A673 (cell line): ENCODE measurements around the gene APBB2. TPM values are rescaled to one million over a fixed set of nuclear protein-coding genes. Genes with fewer than 3 reads are reported as not detected.

Experiments
- Bru-seq: library from RNA; stranded (reverse); fragments of 400-500 nt; gene quantifications from one replicate; lab custom pipeline; 2021; lab: Mats Ljungman, UMichigan
- BruChase-seq, 2 experiments: library from RNA; stranded (reverse); fragments of 400-500 nt; gene quantifications; one replicate each; lab custom pipeline; 2021; lab: Mats Ljungman, UMichigan
- BruUV-seq: library from RNA; stranded (reverse); fragments of 400-500 nt; replicated peaks from 2 replicates; lab custom pipeline; 2021; lab: Mats Ljungman, UMichigan
- CTCF ChIA-PET: fragments of 300-600 bp; sonication (Branson Sonifier 250); formaldehyde crosslinking; loops from one replicate; lab custom pipeline; 2022; ENCODE audit warnings: antibody characterized with exemption; lab: Charles Lee
- POLR2A ChIA-PET: fragments of 300-600 bp; sonication (Branson Sonifier 250); formaldehyde crosslinking; loops from one replicate; lab custom pipeline; 2022; ENCODE audit warnings: antibody characterized with exemption; ENCODE audit not compliant: low non-redundant PET; lab: Charles Lee
- DNase-seq: peaks from one replicate; pipeline ENCODE4 v3.0.0-alpha.2; 2015; ENCODE audit warnings: low spot score
- H3K27ac ChIP-seq: fragments of 200-600 bp; sonication (generic); 2 replicates; pipeline ENCODE4 v1.5.1; 2016; ENCODE audit warnings: mixed run types, low read depth, mild to moderate bottlenecking, mixed read lengths, antibody characterized with exemption, low read length; ENCODE audit not compliant: poor library complexity, severe bottlenecking
- H3K27me3 ChIP-seq: fragments of 200-600 bp; sonication (generic); replicated peaks from 2 replicates; pipeline ENCODE4 v1.6.1; 2017; ENCODE audit warnings: mixed run types, low read depth, mild to moderate bottlenecking, mixed read lengths, antibody characterized with exemption, low read length; ENCODE audit not compliant: insufficient read depth, poor library complexity
- H3K36me3 ChIP-seq: fragments of 200-600 bp; sonication (generic); 2 replicates; pipeline ENCODE4 v1.6.1; 2016; ENCODE audit warnings: mixed run types, mild to moderate bottlenecking, mixed read lengths, antibody characterized with exemption, low read length; ENCODE audit not compliant: insufficient read depth, poor library complexity, severe bottlenecking
- H3K4me1 ChIP-seq: fragments of 200-600 bp; sonication (generic); 2 replicates; pipeline ENCODE4 v1.6.1; 2017; ENCODE audit warnings: mixed run types, mild to moderate bottlenecking, mixed read lengths, antibody characterized with exemption, low read length; ENCODE audit not compliant: insufficient read depth, poor library complexity, severe bottlenecking
- H3K4me3 ChIP-seq: fragments of 200-600 bp; sonication (generic); 2 replicates; pipeline ENCODE4 v1.5.1; 2016; ENCODE audit warnings: low read depth, mixed run types, mild to moderate bottlenecking, mixed read lengths, low read length; ENCODE audit not compliant: poor library complexity, severe bottlenecking
- H3K9me3 ChIP-seq: fragments of 200-600 bp; sonication (generic); 2 replicates; pipeline ENCODE4 v1.6.1; 2016; ENCODE audit warnings: mixed run types, low read depth, mild to moderate bottlenecking, mixed read lengths, antibody characterized with exemption, low read length; ENCODE audit not compliant: poor library complexity, severe bottlenecking
- CTCF ChIP-seq: fragments of 300-800, 200-600 bp; sonication (generic); conservative IDR thresholded peaks from 2 replicates; pipeline ENCODE4 v1.5.1; 2017; ENCODE audit warnings: low read depth, mild to moderate bottlenecking, antibody characterized with exemption, low read length, moderate library complexity, mixed read lengths
- EZH2 ChIP-seq: fragments of 200-600 bp; sonication (generic); IDR thresholded peaks from 2 replicates; pipeline ENCODE4 v1.6.1; 2017; ENCODE audit warnings: borderline replicate concordance, low read depth, mild to moderate bottlenecking, mixed read lengths, antibody characterized with exemption, low read length; ENCODE audit not compliant: poor library complexity, severe bottlenecking
- intact Hi-C: fragments of 100-400 bp; cut with micrococcal nuclease; formaldehyde crosslinking; loops from one replicate; pipeline ENCODE4 v1.10.0; 2022; ENCODE audit not compliant: unreplicated experiment
- long read RNA-seq: library from polyadenylated mRNA; stranded (forward); transcript quantifications from one replicate; pipeline ENCODE4 v2.0.0, GENCODE V29; 2022
- total RNA-seq: library from RNA; stranded (reverse); gene quantifications from 2 replicates; pipeline ENCODE4 v1.2.3, GENCODE V29; 2021

APBB2 gene
- total RNA-seq: 10.3 and 17.6 TPM in 2 replicates
- Bru-seq, nascent RNA: percentile 55 among the genes with signal in this experiment
- BruChase-seq, experiment 1, labeled RNA remaining after a 2-hour chase: percentile 51 among the genes with signal in this experiment
- BruChase-seq, experiment 2, labeled RNA remaining after a 6-hour chase: percentile 55 among the genes with signal in this experiment
- long read RNA-seq, partial matches to known transcripts: 0 of 10 reads
- long read RNA-seq, other reads (novel, unspliced or antisense): 8 of 10 reads

DNA sequence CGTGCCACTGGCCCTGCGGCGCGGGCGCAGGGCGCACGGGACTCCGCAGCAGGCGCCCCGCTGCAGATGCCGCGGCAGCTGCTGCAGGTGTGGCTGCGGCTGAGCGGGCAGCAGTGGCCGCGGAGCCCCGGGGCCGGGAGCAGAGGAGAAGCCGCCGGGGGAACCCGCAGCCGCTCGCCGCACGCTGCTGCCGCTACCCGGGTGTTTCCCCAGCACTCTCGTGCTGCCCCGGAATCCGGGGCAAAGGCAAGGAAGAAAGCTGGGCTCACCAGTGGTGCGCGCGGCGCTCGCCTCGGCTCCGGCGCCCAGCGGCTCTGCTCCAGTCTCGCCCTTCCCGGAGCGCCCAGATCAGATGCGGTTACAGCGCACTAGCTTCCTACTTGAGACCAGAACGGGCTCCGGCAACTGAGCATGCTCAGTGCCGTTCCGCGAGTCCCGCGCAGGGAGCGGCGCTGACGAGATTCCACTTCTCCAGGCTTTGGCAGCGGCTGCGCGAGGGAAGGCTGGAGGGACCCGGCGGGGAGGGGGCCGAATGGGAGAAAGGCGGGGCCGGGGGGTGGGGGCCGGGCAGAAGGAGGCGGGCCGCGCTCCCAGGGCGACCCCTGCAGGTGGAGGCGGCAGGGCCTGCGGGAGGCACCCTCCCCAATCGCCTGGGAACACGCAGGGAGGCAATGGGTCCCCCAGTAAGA lies at the start of gene APBB2:
Gene APBB2, minus strand, starts transcription at position 407 of the 689 bp plus-strand sequence. CDS start 181,288 bp downstream, outside the sequence.
- Histone ChIP-seq H3K9me3 (no peaks in the 10 kb centered on the region), H3K4me1 (peaks cover 21% of the 10 kb centered on the region), H3K27me3 (peaks cover 17% of the 10 kb centered on the region), H3K36me3 (no peaks in the 10 kb centered on the region), H3K27ac (peak within 1 kb of the TSS; percentile 50), H3K4me3 (peak within 1 kb of the TSS; percentile 75)
- CTCF ChIA-PET: interaction anchor here (0.6 to 1.5 kb wide), 14 partner anchors 17 to 1850 kb away, joined by 3 to 12 read pairs (median 4); partner anchors contain the start of gene UCHL1
- peak; percentile 98 for DNase-seq
- intact Hi-C loops: loop anchor here (1.0 to 2.0 kb wide), 3 partner anchors 238 to 306 kb away; no protein-coding TSS in a partner anchor
- POLR2A ChIA-PET: interaction anchor here (0.5 to 0.6 kb wide), 2 partner anchors 42 to 240 kb away, joined by 4 read pairs; no protein-coding TSS in a partner anchor
- no TSS peak for BruUV-seq
- peak; percentile 84 for TF ChIP-seq CTCF
- TF ChIP-seq EZH2: no peak

GRCh38 chr4:41262198-41262597 lies 47.9 kb upstream of the APBB2 start:
- H3K27me3 ChIP-seq: no peaks in the 10 kb centered on the region

More at GRCh38 chr4:41262198-41262597, 47.9 kb upstream of the APBB2 start:
- H3K27ac ChIP-seq: no peak overlapping the region
- intact Hi-C loops: no loop called here
- no peak for DNase-seq
- peaks cover 82% of the 10 kb centered on the region for H3K36me3 ChIP-seq
- H3K4me3 ChIP-seq: no peak overlapping the region
- ChIA-PET CTCF (no interaction called here), POLR2A (interaction anchor here (0.7 kb wide), 1 partner anchor 351 kb away, joined by 5 read pairs; no protein-coding TSS in a partner anchor)
- no TSS peak for BruUV-seq
- TF ChIP-seq EZH2 (no peak), CTCF (no peak)
- no peaks in the 10 kb centered on the region for H3K9me3 ChIP-seq
- H3K4me1 ChIP-seq: peaks cover 15% of the 10 kb centered on the region
